Astrocyte (in vitro differentiated cells and primary cell): Measurements from ENCODE around the gene FAM170B.

Experiments used
- EZH2 ChIP-seq: IDR thresholded peaks from 2 replicates; pipeline ENCODE4 v1.6.1; 2012; ENCODE audit warnings: mild to moderate bottlenecking, low read length, inconsistent platforms; ENCODE audit not compliant: insufficient read depth
- TF ChIP-seq, protein P1 (sequence below): IDR thresholded peaks from 2 replicates; pipeline ENCODE4 v1.5.1; 2011; ENCODE audit warnings: low read depth, mild to moderate bottlenecking, inconsistent platforms, low read length, moderate library complexity; ENCODE audit not compliant: insufficient read depth

DNA sequence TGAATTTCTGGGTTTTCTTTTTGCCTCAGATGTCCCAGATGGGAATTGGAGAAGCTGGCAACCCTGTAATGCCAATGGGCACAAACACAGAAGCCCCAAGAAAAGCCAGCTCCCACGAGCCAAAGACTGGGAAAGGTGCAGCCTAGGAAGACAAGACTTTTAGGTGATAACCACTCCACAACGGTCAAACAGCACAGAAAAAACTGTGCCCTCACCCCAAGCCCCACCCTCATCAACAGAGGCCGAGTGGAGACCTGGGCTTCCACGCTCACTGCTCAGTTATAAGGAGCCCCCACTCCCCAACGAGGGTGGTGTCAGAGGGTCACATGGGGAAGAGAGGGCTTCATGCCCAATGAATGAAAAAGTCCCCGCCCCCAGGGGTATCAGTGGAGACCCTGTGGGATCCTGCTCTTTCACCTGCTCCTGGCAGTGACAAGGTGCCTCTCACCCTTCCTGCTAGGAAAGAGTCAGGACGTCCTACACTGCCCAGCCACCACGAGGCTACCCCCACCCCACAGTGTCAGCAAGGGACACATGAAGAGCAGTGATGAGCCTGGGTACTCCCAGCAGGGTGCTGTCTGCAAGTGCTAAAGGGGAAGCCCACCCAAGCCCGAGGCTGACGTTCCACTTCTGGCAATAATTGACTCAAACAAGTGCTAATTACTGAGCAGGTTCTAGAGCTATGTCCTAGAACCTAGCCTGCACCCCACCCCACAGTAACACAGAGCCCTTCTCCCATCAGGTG, 46.0 kb upstream of the FAM170B start:
- TF ChIP-seq, protein P1, sequence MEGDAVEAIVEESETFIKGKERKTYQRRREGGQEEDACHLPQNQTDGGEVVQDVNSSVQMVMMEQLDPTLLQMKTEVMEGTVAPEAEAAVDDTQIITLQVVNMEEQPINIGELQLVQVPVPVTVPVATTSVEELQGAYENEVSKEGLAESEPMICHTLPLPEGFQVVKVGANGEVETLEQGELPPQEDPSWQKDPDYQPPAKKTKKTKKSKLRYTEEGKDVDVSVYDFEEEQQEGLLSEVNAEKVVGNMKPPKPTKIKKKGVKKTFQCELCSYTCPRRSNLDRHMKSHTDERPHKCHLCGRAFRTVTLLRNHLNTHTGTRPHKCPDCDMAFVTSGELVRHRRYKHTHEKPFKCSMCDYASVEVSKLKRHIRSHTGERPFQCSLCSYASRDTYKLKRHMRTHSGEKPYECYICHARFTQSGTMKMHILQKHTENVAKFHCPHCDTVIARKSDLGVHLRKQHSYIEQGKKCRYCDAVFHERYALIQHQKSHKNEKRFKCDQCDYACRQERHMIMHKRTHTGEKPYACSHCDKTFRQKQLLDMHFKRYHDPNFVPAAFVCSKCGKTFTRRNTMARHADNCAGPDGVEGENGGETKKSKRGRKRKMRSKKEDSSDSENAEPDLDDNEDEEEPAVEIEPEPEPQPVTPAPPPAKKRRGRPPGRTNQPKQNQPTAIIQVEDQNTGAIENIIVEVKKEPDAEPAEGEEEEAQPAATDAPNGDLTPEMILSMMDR, result no peak
- TF ChIP-seq EZH2, result no peak
